ENCODE measurements around the gene WWC1. TPM values are rescaled to one million over a fixed set of nuclear protein-coding genes. Genes with fewer than 3 reads are reported as not detected.

WWC1 gene
- total and polyA plus RNA-seq, 9 of the 15 experiments (the other 6 are each of a cell fraction or from before 2014, with no cell fraction given) = under 0.01 to 0.54 (median 0.42) TPM; not detected in 6

GRCh38 chr5:168366116-168366515, 74.7 kb downstream of the WWC1 start:
- 2% methylated on average over 3 of the region's 3 CpGs for WGBS (ENCODE audit: insufficient coverage, low coverage, missing lambda C conversion rate)
- ChIA-PET CTCF (ENCODE audit: low intra/inter-chr PET ratio) (no interaction called here), POLR2A (no interaction called here)
- peaks cover 2 to 30% of the 10 kb centered on the region in 2 experiments; a peak in 4 of 5 replicates for H3K27me3 ChIP-seq (ENCODE audit: control insufficient read depth in 2 of 2, insufficient read depth in 2 of 2, low read length in 2 of 2)
- DNase-seq (ENCODE audit: extremely low read depth in 1 of 4, low spot score in 3 of 4) (no peak), ATAC-seq (no peak), FAIRE-seq (no peak)
- no peaks in the 10 kb centered on the region for H3K9me1 ChIP-seq (ENCODE audit: control insufficient read depth, insufficient read depth, low read length)
- no peak overlapping the region for H2AFZ ChIP-seq (ENCODE audit: low read depth, low read length)
- H3K4me2 ChIP-seq (ENCODE audit: insufficient read depth, low read length) = no peak overlapping the region
- no TSS peak for BruUV-seq (replicated peaks)
- intact Hi-C loops (cut with micrococcal nuclease) = no loop called here
- H3K4me1 ChIP-seq (replicated peaks in 1 of 2; ENCODE audit: control insufficient read depth in 2 of 2, insufficient read depth in 2 of 2, low read length in 2 of 2) = no peaks in the 10 kb centered on the region
- no peaks in the 10 kb centered on the region for H3K36me3 ChIP-seq (ENCODE audit: control insufficient read depth, insufficient read depth, low read length)
- H3K27ac ChIP-seq (ENCODE audit: extremely low read depth, low read depth, low read length) = no peak overlapping the region
- in situ Hi-C loops (cut with MboI) = no loop called here
- no peak overlapping the region for H3K4me3 ChIP-seq
- no peak overlapping the region for H3K9ac ChIP-seq (ENCODE audit: insufficient read depth in 1 of 2, low read depth in 2 of 2, low read length in 2 of 2)
- no peaks in the 10 kb centered on the region for H3K9me3 ChIP-seq (replicated peaks; ENCODE audit: control insufficient read depth, insufficient read depth, low read depth, low read length)
- no peaks in the 10 kb centered on the region for H3K79me2 ChIP-seq (ENCODE audit: control insufficient read depth, insufficient read depth, low read length)
- H4K20me1 ChIP-seq (replicated peaks; ENCODE audit: control insufficient read depth, insufficient read depth, low read length) = no peaks in the 10 kb centered on the region
- no peak for TF ChIP-seq SMARCE1 (IDR thresholded peaks at IDR 0.05)
- TF ChIP-seq CHD7 (IDR thresholded peaks at IDR 0.05; ENCODE audit: low read depth, low read length) = no peak
- no peak for TF ChIP-seq KLF6 (CRISPR knock-in tag; IDR thresholded peaks at IDR 0.05; ENCODE audit: borderline replicate concordance)
- no peak for TF ChIP-seq ZNF431 (CRISPR knock-in tag; IDR thresholded peaks at IDR 0.05)
- no peak for TF ChIP-seq ZKSCAN3 (CRISPR knock-in tag; IDR thresholded peaks at IDR 0.05)
- TF ChIP-seq ASH1L (IDR thresholded peaks at IDR 0.05; ENCODE audit: borderline replicate concordance, low read depth, partially characterized antibody) = no peak
- TF ChIP-seq PHTF2 (CRISPR knock-in tag; IDR thresholded peaks at IDR 0.05) = no peak
- TF ChIP-seq AFF1 (IDR thresholded peaks at IDR 0.05; ENCODE audit: low read depth in 1 of 2, partially characterized antibody in 2 of 2) = no peak

Data from K562 (cell line).